ENCODE data around the gene FDPS. TPM values are rescaled to one million over a fixed set of nuclear protein-coding genes. Genes with fewer than 3 reads are reported as not detected.

FDPS gene
- total RNA-seq, 1 experiment from 2014 or later, result 410 TPM

DNA sequence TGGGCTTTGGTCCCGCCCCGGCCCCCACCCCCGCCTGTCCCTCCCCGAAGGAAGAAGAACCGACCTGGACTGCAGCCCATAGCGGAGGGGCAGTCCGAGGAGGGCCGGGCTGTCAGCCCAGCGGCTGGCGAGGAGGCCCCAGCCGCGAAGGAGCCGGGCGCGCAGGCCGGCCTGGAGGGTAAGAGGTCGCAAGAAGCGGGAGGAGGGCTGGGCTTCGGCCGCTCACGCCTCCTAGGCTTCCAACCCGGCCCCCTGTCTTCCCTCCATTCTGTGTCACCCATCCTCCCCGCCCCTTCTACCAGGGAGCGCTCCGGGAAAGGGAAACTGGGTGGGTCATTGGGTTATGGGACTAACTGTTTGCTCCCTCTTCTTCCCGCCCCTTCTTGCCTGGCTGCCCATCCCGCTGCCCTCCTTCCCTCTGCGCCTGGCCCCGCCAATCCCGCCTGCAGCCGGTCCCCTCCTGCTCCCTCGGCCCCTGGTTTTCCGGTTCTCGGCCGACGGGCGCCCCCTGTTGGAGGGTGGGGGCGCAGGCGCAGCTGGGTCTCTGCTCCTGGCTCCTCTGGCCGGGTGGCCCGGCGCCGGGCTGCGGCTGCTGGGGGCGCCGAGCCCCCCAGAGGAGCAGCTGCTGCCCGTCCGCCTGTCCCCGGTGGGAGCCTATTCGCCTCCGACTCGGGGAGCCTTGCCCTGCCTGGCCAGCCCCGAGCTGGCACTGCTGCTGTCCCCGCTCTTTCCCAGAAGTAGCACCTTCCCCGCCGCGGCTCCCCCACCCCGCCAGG is 14.5 kb downstream of the FDPS start:
- Mint-ChIP-seq H3K27ac (ENCODE audit: unreplicated experiment) (peak overlapping the region; percentile 60), H3K36me3 (ENCODE audit: insufficient read depth, unreplicated experiment) (peaks cover 93% of the 10 kb centered on the region), H3K9me3 (ENCODE audit: low read depth, unreplicated experiment) (no peaks in the 10 kb centered on the region), H3K4me1 (ENCODE audit: low read depth, unreplicated experiment) (peaks cover 46% of the 10 kb centered on the region), H3K4me3 (ENCODE audit: low read depth, unreplicated experiment) (peak overlapping the region; percentile 90), H3K27me3 (ENCODE audit: unreplicated experiment) (no peaks in the 10 kb centered on the region)
- CTCF ChIA-PET, result interaction anchor here (0.6 to 3.4 kb wide), 19 partner anchors 15 to 680 kb away, joined by 3 to 44 read pairs (median 6); partner anchors contain the start of genes CLK2, FDPS, HCN3 and KRTCAP2
- peak; percentile 98 for TF ChIP-seq CTCF (IDR thresholded peaks at IDR 0.05; ENCODE audit: unreplicated experiment)
- DNase-seq, result peak; percentile 97
- intact Hi-C loops (cut with micrococcal nuclease; ENCODE audit: unreplicated experiment), result loop anchor here (1.0 to 2.0 kb wide), 2 partner anchors 15 to 44 kb away; partner anchors contain the start of gene FDPS
- no TSS peak for BruUV-seq (replicated peaks)

DNA sequence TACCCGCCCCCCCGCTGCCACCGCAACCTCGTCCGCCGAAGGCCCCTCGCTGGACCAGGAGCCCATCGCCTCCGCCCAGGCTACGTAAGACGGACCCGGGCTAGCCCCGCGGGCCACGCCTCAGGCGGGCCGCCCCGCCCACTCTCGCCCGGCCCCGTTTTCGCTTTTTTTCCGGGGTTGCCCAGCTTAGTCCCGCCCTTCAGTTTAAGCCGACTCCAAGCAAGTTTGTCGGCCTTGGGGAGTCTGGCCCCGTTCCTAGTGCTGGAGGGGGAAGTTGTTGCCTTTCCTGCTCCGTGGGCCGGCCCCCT is 15.0 kb downstream of the FDPS start:
- H3K27me3 Mint-ChIP-seq (ENCODE audit: unreplicated experiment), result no peaks in the 10 kb centered on the region
- TF ChIP-seq CTCF (IDR thresholded peaks at IDR 0.05; ENCODE audit: unreplicated experiment), result no peak
- CTCF ChIA-PET, result interaction anchor here (0.6 to 3.4 kb wide), 21 partner anchors 15 to 680 kb away, joined by 3 to 44 read pairs (median 6); partner anchors contain the start of genes CLK2, FDPS, HCN3 and KRTCAP2
- intact Hi-C loops (cut with micrococcal nuclease; ENCODE audit: unreplicated experiment), result loop anchor here (1.0 to 2.0 kb wide), 3 partner anchors 15 to 73 kb away; partner anchors contain the start of gene FDPS
- peaks cover 44% of the 10 kb centered on the region for H3K4me1 Mint-ChIP-seq (ENCODE audit: low read depth, unreplicated experiment)
- H3K4me3 Mint-ChIP-seq (ENCODE audit: low read depth, unreplicated experiment), result peak overlapping the region; percentile 90
- H3K27ac Mint-ChIP-seq (ENCODE audit: unreplicated experiment), result peak overlapping the region; percentile 60
- peak; percentile 95 for DNase-seq
- BruUV-seq (replicated peaks), result no TSS peak
- H3K9me3 Mint-ChIP-seq (ENCODE audit: low read depth, unreplicated experiment), result no peaks in the 10 kb centered on the region
- H3K36me3 Mint-ChIP-seq (ENCODE audit: insufficient read depth, unreplicated experiment), result peaks cover 93% of the 10 kb centered on the region

DNA sequence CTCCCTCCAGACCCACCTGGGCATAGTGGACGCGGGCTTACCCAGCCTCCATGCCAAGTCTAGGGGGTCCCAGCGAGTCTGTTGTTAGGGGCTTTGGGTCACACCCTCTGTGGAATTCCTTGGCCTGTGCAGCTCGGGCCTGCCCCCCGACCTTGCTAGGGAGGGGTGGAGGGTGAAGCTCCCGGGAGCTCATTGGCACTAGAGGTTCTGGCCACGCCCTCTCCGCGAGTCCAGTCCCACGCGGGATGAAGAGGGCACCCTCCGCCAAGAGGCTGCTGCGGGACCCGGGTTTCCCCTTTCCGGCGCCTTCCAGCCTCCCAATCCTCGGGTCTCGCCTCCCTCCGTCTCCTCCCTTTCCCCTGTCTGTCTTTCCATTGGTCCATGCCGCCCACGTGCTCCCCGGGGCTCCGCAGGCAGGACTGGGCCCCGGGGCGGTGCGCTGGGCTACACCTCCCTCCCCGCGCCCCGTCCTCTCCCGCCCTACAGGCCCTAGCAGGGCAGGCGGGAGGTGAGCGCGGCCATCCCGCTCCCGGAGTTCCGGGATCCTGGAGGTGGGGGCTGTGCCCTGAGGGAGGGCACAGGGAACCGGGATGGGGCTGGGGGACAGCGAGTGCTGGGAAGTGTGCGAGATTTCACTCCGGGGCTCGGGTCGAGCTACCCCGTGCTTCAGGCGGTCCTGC is 15.5 kb downstream of the FDPS start:
- Mint-ChIP-seq H3K27me3 (ENCODE audit: unreplicated experiment) (no peaks in the 10 kb centered on the region), H3K4me1 (ENCODE audit: low read depth, unreplicated experiment) (peaks cover 40% of the 10 kb centered on the region), H3K36me3 (ENCODE audit: insufficient read depth, unreplicated experiment) (peaks cover 92% of the 10 kb centered on the region), H3K9me3 (ENCODE audit: low read depth, unreplicated experiment) (no peaks in the 10 kb centered on the region), H3K27ac (ENCODE audit: unreplicated experiment) (peak overlapping the region; percentile 60), H3K4me3 (ENCODE audit: low read depth, unreplicated experiment) (peak overlapping the region; percentile 90)
- CTCF ChIA-PET, result interaction anchor here (0.6 to 3.4 kb wide), 20 partner anchors 12 to 679 kb away, joined by 3 to 44 read pairs (median 6); partner anchors contain the start of genes CLK2, FDPS, HCN3 and KRTCAP2
- peak; percentile 98 for DNase-seq
- no TSS peak for BruUV-seq (replicated peaks)
- intact Hi-C loops (cut with micrococcal nuclease; ENCODE audit: unreplicated experiment), result loop anchor here (2.0 kb wide), 1 partner anchor 73 kb away; no protein-coding TSS in a partner anchor
- no peak for TF ChIP-seq CTCF (IDR thresholded peaks at IDR 0.05; ENCODE audit: unreplicated experiment)

DNA sequence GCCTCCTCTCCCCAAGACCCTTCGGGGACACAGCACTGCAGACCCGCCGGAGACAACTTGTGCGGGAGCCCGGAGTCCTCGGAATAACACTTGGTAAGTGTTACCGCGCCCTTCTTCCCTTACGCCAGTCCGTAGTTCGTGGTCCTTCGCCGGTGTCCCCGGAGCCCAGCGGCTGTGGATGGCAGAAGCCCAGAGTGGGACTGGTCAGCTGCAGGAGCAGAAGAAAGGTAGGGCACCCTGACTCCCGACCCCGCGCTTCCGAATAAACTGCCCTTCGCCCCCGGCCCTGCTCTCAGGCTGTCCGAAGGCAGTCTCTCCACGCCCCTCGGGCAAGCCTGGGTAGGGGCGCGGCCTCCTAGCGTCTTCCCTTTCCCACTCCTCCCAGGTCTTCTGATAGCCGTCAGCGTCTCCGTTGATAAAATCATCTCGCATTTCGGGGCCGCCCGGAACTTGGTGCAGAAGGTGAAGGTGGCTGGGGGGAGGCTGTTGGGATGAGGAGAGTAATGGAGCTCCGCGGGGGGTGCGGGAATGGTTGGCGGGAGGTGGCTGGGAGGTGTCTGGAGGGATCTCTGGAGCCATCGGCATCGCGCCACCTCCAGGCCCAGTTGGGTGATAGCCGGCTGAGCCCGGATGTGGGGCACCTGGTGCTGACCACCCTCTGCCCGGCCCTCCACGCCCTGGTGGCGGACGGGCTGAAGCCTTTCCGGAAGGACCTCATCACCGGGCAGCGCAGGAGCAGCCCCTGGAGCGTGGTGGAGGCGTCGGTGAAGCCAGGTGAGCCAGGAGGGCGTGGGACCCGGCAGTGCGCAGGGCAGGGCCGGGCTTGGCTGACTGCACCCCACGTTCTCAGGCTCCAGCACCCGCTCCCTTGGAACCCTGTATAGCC is 16.3 kb downstream of the FDPS start:
- Mint-ChIP-seq H3K36me3 (ENCODE audit: insufficient read depth, unreplicated experiment) (peaks cover 90% of the 10 kb centered on the region), H3K9me3 (ENCODE audit: low read depth, unreplicated experiment) (no peaks in the 10 kb centered on the region), H3K27me3 (ENCODE audit: unreplicated experiment) (no peaks in the 10 kb centered on the region), H3K27ac (ENCODE audit: unreplicated experiment) (peak overlapping the region; percentile 60), H3K4me3 (ENCODE audit: low read depth, unreplicated experiment) (peak overlapping the region; percentile 90), H3K4me1 (ENCODE audit: low read depth, unreplicated experiment) (peaks cover 33% of the 10 kb centered on the region)
- peak; percentile 81 for DNase-seq
- intact Hi-C loops (cut with micrococcal nuclease; ENCODE audit: unreplicated experiment), result loop anchor here (2.0 kb wide), 1 partner anchor 74 kb away; no protein-coding TSS in a partner anchor
- CTCF ChIA-PET, result interaction anchor here (1.0 to 3.4 kb wide), 5 partner anchors 13 to 179 kb away, joined by 3 to 19 read pairs (median 4); partner anchors contain the start of gene FDPS
- TSS peak; percentile 16 for BruUV-seq (replicated peaks)
- peak; percentile 73 for TF ChIP-seq CTCF (IDR thresholded peaks at IDR 0.05; ENCODE audit: unreplicated experiment)
